GM21737 (cell line): ENCODE results near the gene CBY3.
A peak's percentile ranks its signal among the peaks of the same experiment; 100 is the strongest.
"Not testable (repeated sequence)": the region's sequence is repeated elsewhere in the genome, so short reads cannot be mapped to it uniquely, and the experiment has no call there.

Experiments
- ATAC-seq: cut with Tn5 transposase; IDR thresholded peaks from one replicate; pipeline ENCODE4 v1.9.1; 2021; ENCODE audit warnings: mild to moderate bottlenecking, moderate library complexity; ENCODE audit not compliant: unreplicated experiment

CBY3 gene

GRCh38 chr5:179680780-179681401 is at the start of gene CBY3:
CBY3 (minus strand) TSS chr5:179681034; CDS start chr5:179680918, 116 bp downstream.
- no peak for ATAC-seq

GRCh38 chr5:179730356-179730755 is 49.5 kb upstream of the CBY3 start:
- ATAC-seq: no peak

GRCh38 chr5:179729727-179730126 is 48.9 kb upstream of the CBY3 start:
- ATAC-seq: no peak

DNA sequence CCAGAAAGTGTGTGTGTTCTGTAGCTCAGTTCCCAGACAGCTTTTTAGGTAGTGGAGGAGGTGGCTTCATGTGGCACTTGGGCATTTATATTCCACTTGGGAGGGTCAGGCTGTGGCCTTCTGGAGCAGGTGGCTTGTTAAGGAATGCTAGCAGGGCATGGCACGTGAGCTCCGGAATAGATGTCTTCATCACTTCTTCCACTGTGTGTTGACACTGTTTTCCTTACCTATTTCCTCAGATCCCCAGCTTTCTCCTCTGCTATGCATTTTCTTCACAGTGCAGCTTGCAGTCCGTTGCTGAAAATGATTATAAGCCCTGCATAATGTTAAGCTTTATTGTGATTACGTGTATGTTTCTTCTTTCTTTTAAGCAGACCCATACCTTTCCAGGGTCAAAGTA is 48.5 kb upstream of the CBY3 start:
- ATAC-seq: no peak

GRCh38 chr5:179727106-179727505 is 46.3 kb upstream of the CBY3 start:
- no peak for ATAC-seq

DNA sequence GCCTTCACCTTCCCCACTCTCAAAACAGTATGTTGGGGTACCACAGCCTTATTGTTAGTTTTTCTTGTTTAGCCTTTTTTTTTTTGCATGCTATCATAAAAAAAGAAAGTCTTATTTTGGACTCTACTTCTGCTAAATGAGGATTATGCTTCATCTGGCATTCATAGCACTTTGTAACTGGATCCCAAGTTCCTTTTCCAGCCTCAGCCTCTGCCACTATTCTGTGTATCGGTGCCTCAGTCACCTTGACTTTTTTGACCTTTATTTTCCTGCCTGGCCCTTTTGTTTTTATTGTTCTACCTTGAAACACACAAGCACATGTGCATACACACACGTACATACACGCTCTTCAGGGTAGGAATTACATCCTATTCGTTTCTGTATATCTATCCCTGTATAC is 43.3 kb upstream of the CBY3 start:
- ATAC-seq: no peak

DNA sequence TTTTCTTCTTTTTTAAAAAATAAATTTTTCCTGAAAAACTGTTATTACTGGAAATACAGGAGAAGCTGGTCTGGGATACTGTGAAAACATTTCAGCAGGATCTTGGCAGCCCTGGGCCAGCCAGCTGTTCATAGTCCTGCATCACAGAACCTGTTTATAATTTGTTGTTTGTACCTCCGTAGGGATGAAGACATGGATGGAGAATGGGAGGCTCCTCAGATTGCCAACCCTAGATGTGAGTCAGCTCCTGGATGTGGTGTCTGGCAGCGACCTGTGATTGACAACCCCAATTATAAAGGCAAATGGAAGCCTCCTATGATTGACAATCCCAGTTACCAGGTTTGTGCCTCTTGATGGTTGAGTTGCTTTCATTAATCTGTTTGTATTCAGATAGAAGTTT is 39.4 kb upstream of the CBY3 start:
- no peak for ATAC-seq

GRCh38 chr5:179716286-179716685 is 35.5 kb upstream of the CBY3 start:
- no peak for ATAC-seq

- no peak for ATAC-seq
These were observed 19.6 kb upstream of the CBY3 start for GRCh38 chr5:179700401-179700918.

GRCh38 chr5:179699616-179700237 is 18.9 kb upstream of the CBY3 start:
- no peak for ATAC-seq

DNA sequence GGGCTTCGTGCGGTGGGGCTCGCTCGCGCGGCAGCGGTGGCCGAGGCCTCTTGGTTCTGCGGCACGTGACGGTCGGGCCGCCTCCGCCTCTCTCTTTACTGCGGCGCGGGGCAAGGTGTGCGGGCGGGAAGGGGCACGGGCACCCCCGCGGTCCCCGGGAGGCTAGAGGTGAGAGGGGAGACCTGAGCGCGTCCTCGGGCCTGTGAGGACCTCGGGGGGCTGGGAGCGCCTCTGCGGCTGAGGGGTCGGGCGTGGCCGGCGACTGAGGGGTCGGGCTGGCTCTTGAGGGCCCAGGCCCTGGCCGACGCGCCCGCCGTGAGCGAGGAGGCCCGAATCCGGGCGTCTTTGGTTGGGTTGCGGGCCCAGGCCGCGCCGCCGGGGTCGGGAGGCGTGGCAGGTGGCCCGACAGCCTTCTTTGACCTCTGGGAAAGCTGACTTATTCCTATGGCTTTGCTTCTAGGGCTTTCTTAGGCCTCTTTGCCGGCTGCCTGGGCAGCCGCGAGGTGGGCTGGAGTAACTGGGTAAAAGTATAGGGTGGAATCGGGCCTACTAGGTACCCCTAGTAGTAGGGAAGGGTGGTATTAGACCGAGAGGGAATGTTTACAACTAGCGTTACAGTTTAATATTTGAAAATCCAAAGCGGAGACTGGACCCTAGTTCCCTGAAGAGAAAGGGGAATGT is 18.2 kb upstream of the CBY3 start, which contains the start of gene CANX:
Gene CANX, plus strand, starts transcription at position 33 of the 681 bp plus-strand sequence. CDS start 6,715 bp downstream, outside the sequence.
- ATAC-seq: peak; percentile 11

DNA sequence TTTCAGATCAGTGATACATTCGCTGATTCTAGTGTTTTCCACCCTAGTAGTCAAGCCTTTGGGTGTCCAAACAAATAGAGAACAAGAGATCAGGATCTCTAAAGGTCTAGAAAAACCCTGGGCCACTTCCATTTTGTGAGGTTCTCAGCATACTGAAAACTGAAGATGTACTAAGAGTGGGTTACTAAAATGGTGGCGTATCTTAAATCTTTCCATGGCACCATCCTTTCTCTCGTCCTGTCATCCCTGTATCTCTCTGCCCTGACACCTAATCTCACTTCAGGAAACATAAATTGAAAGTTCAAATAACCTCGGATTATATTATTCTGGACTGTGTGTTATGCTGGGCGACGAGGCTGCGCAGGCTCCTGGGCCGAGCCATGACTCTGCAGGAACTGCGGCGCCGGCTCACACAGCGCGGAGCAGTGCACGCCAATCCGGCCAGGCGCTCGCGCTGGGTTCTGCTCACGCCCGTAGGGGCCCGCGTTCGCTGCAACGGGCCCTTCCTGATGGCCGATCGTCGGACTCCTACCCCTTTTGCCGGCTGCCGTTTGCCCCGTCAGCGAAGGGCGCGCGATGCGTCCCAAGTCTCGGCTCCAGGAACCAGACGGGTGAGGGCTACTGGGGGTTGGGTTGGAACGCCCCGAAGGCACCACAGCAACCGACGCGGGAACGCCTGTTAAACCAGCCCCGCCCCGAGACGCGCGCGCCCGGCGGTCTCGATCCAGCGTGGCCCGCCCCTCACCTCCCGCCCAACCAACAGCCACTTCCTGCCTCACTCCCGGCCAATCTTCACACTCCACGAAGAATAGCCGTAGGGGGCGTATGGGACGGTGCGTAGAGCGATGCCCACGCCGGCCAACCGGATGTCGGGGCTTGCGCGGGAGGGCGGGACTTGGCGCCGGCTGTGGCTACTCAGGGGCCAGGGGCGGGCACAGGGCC is 17.4 kb upstream of the CBY3 start:
- ATAC-seq: peak; percentile 85

DNA sequence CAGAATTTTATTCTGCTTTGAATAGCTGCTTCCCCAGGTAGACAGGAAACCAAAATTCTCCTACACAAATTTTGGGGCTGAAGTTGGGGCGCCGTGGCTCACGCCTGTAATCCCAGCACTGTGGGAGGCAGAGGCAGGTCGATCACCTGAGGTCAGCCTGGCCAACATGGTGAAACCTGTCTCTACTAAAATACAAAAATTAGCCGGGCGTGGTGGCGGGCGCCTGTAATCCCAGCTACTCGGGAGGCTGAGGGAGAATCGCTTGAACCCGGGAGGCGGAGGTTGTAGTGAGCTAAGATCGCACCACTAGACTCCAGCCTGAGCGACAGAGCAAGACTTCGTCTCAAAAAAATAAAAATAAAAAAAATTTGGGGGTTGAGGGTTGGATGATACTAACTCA is 16.7 kb upstream of the CBY3 start:
- not testable (repeated sequence) for ATAC-seq

GRCh38 chr5:179697108-179697507 is 16.3 kb upstream of the CBY3 start:
- ATAC-seq: no peak

- ATAC-seq: no peak
These were observed 15.8 kb upstream of the CBY3 start for GRCh38 chr5:179696603-179697002.

GRCh38 chr5:179694561-179694960 is 13.7 kb upstream of the CBY3 start:
- no peak for ATAC-seq

DNA sequence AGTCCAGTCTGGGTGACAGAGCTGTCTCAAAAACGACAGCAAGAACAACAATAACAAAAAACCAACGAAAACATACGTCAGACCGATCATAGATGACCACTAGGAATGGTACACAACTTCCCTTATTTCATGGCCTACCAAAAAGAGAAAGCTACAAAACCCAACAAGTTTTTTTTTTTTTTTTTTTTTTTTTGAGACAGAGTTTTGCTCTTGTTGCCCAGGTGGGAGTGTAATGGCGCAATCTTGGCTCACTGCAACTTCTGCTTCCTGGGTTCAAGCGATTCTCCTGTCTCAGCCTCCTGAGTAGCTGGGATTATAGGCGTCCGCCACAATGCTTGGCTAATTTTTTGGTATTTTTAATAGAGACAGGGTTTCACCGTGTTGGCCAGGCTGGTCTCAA is 8.4 kb upstream of the CBY3 start:
- not testable (repeated sequence) for ATAC-seq

- no peak for ATAC-seq
These were observed 637 bp downstream of the CBY3 start for GRCh38 chr5:179680014-179680779.

- peak; percentile 39 for ATAC-seq
These were observed 1.7 kb downstream of the CBY3 start for GRCh38 chr5:179679014-179679674.
